ENCODE results near the gene SMPD3. TPM values are rescaled to one million over a fixed set of nuclear protein-coding genes. Genes with fewer than 3 reads are reported as not detected.

SMPD3 gene
- total RNA-seq, 2 experiments from 2014 or later = 0.89 to 1.1 TPM

GRCh38 chr16:68493412-68494070, 45.2 kb upstream of the SMPD3 start:
- H3K4me3 ChIP-seq (ENCODE audit: low read length) = no peak overlapping the region
- no peak for TF ChIP-seq CTCF (IDR thresholded peaks at IDR 0.05)
- no peak overlapping the region for H3K27ac ChIP-seq (ENCODE audit: low read depth in 1 of 2, low read length in 2 of 2)
- no peaks in the 10 kb centered on the region for H3K36me3 ChIP-seq (ENCODE audit: insufficient read depth, low read length)
- Mint-ChIP-seq H3K27me3 (no peaks in the 10 kb centered on the region), H3K4me3 (no peak overlapping the region), H3K36me3 (ENCODE audit: low read depth) (no peaks in the 10 kb centered on the region), H3K4me1 (ENCODE audit: low read depth) (no peaks in the 10 kb centered on the region), H3K27ac (no peak overlapping the region), H3K9me3 (no peaks in the 10 kb centered on the region)
- no peaks in the 10 kb centered on the region for H3K4me1 ChIP-seq (ENCODE audit: insufficient read depth, low read length)
- ATAC-seq (ENCODE audit: poor library complexity) (no peak), DNase-seq (no peak)
- ChIA-PET CTCF (no interaction called here), POLR2A (no interaction called here)
- H3K27me3 ChIP-seq (ENCODE audit: control insufficient read depth in 1 of 2, insufficient read depth in 2 of 2, low read length in 2 of 2) = no peaks in the 10 kb centered on the region
- intact Hi-C loops (cut with DNase I, micrococcal nuclease) = no loop called here
- H3K9me3 ChIP-seq (ENCODE audit: control insufficient read depth in 1 of 2, insufficient read depth in 1 of 2, low read length in 2 of 2) = peaks cover 0 to 11% of the 10 kb centered on the region in 2 experiments

- Mint-ChIP-seq H3K4me3 (no peak overlapping the region), H3K36me3 (ENCODE audit: low read depth) (no peaks in the 10 kb centered on the region), H3K27ac (no peak overlapping the region), H3K27me3 (no peaks in the 10 kb centered on the region), H3K9me3 (no peaks in the 10 kb centered on the region), H3K4me1 (ENCODE audit: low read depth) (no peaks in the 10 kb centered on the region)
- ChIA-PET POLR2A (no interaction called here), CTCF (no interaction called here)
- intact Hi-C loops (cut with DNase I, micrococcal nuclease) = no loop called here
- peaks cover 0 to 11% of the 10 kb centered on the region in 2 experiments for H3K9me3 ChIP-seq (ENCODE audit: control insufficient read depth in 1 of 2, insufficient read depth in 1 of 2, low read length in 2 of 2)
- no peaks in the 10 kb centered on the region for H3K27me3 ChIP-seq (ENCODE audit: control insufficient read depth in 1 of 2, insufficient read depth in 2 of 2, low read length in 2 of 2)
- no peak overlapping the region for H3K4me3 ChIP-seq (ENCODE audit: low read length)
- TF ChIP-seq CTCF (IDR thresholded peaks at IDR 0.05) = no peak
- H3K4me1 ChIP-seq (ENCODE audit: insufficient read depth, low read length) = no peaks in the 10 kb centered on the region
- no peak for DNase-seq
- H3K27ac ChIP-seq (ENCODE audit: low read depth in 1 of 2, low read length in 2 of 2) = no peak overlapping the region
- no peaks in the 10 kb centered on the region for H3K36me3 ChIP-seq (ENCODE audit: insufficient read depth, low read length)
- no peak for ATAC-seq (ENCODE audit: poor library complexity)
Observed at GRCh38 chr16:68492543-68493411, 44.5 kb upstream of the SMPD3 start.

- peaks cover 0 to 11% of the 10 kb centered on the region in 2 experiments for H3K9me3 ChIP-seq (ENCODE audit: control insufficient read depth in 1 of 2, insufficient read depth in 1 of 2, low read length in 2 of 2)
- DNase-seq = no peak
- ChIA-PET CTCF (no interaction called here), POLR2A (no interaction called here)
- H3K4me3 ChIP-seq (ENCODE audit: low read length) = no peak overlapping the region
- no peaks in the 10 kb centered on the region for H3K36me3 ChIP-seq (ENCODE audit: insufficient read depth, low read length)
- TF ChIP-seq CTCF (IDR thresholded peaks at IDR 0.05) = no peak
- H3K9me3 Mint-ChIP-seq = no peaks in the 10 kb centered on the region
- H3K27ac Mint-ChIP-seq = no peak overlapping the region
- no peaks in the 10 kb centered on the region for H3K4me1 Mint-ChIP-seq (ENCODE audit: low read depth)
- H3K4me3 Mint-ChIP-seq = no peak overlapping the region
- H3K4me1 ChIP-seq (ENCODE audit: insufficient read depth, low read length) = no peaks in the 10 kb centered on the region
- ATAC-seq (ENCODE audit: poor library complexity) = no peak
- no peaks in the 10 kb centered on the region for H3K27me3 Mint-ChIP-seq
- H3K27me3 ChIP-seq (ENCODE audit: control insufficient read depth in 1 of 2, insufficient read depth in 2 of 2, low read length in 2 of 2) = no peaks in the 10 kb centered on the region
- H3K27ac ChIP-seq (ENCODE audit: low read depth in 1 of 2, low read length in 2 of 2) = no peak overlapping the region
- intact Hi-C loops (cut with DNase I, micrococcal nuclease) = no loop called here
- H3K36me3 Mint-ChIP-seq (ENCODE audit: low read depth) = no peaks in the 10 kb centered on the region
Observed at GRCh38 chr16:68492151-68492542, 43.8 kb upstream of the SMPD3 start.
